ENCODE data around the gene LRMDA. TPM values are rescaled to one million over a fixed set of nuclear protein-coding genes. Genes with fewer than 3 reads are reported as not detected.

LRMDA gene
- total and polyA plus RNA-seq, 2 of the 13 experiments (the other 11 are each of a cell fraction or from before 2014, with no cell fraction given): 13.4 to 22.0 TPM

- TF ChIP-seq ZNF432 (CRISPR knock-in tag; IDR thresholded peaks at IDR 0.05; ENCODE audit: borderline replicate concordance): no peak
- no peak for TF ChIP-seq STAT6 (CRISPR knock-in tag; IDR thresholded peaks at IDR 0.05; ENCODE audit: borderline replicate concordance)
- TF ChIP-seq ZNF496 (CRISPR knock-in tag; IDR thresholded peaks at IDR 0.05; ENCODE audit: insufficient replicate concordance): no peak
- TF ChIP-seq, protein P1, sequence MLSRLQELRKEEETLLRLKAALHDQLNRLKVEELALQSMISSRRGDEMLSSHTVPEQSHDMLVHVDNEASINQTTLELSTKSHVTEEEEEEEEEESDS (CRISPR knock-in tag; IDR thresholded peaks at IDR 0.05; ENCODE audit: borderline replicate concordance): no peak
- TF ChIP-seq ZKSCAN5 (CRISPR knock-in tag; IDR thresholded peaks at IDR 0.05): no peak
- no peak for TF ChIP-seq ZBTB38 (CRISPR knock-in tag; IDR thresholded peaks at IDR 0.05)
- TF ChIP-seq MED1 (CRISPR knock-in tag; IDR thresholded peaks at IDR 0.05): no peak
Observed at GRCh38 chr10:75814014-75814413, 382.6 kb downstream of the LRMDA start (continued).

DNA sequence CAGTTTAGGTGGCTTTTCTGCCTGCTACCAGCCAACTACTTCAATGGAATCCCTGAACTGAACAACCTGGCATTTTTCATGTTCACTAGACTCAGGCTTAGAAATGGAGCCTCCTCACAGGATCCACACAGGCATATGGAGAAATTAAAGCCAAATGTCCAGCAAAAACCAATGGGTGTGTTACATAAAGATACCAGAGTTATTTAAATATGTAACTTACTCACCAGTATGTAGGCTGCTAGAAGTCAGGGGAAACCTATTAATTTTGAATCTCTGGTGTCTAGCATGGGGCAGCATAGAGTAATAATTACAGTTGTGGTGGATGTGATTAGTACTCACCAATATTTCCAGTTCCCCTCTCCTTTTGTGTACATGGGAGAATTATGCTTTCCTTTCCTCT is 383.6 kb downstream of the LRMDA start:
- H2AFZ ChIP-seq (ENCODE audit: low read length): no peak overlapping the region
- no peak overlapping the region for H3K27ac ChIP-seq (ENCODE audit: extremely low read length, insufficient read depth, low read length)
- FAIRE-seq (no peak), ATAC-seq (no peak), DNase-seq (ENCODE audit: low spot score) (no peak)
- no peaks in the 10 kb centered on the region for H4K20me1 ChIP-seq (ENCODE audit: insufficient read depth, low read length)
- H3K9me3 ChIP-seq (ENCODE audit: low read length): no peaks in the 10 kb centered on the region
- H3K36me3 ChIP-seq (replicated peaks in 1 of 2; ENCODE audit: control insufficient read depth in 1 of 2, insufficient read depth in 2 of 2, low read length in 2 of 2): 0 out of 5 replicates have a peak, but pooled peaks cover 0 to 2% of the 10 kb centered on the region in 2 experiments
- ChIA-PET POLR2A (no interaction called here), CTCF (ENCODE audit: low intra/inter-chr PET ratio, low total read pairs) (no interaction called here)
- H3K4me3 ChIP-seq (replicated peaks in 1 of 3; ENCODE audit: insufficient read depth in 1 of 3, low read depth in 2 of 3, low read length in 3 of 3): no peak overlapping the region
- H3K79me2 ChIP-seq (ENCODE audit: insufficient read depth, low read length): no peaks in the 10 kb centered on the region
- in situ Hi-C loops (cut with HindIII; ENCODE audit: extremely low pct_ligation_motif_present, low pct_unique_long_range_greater_than_20kb) (no loop called here), intact Hi-C loops (cut with micrococcal nuclease; ENCODE audit: unreplicated experiment) (no loop called here)
- H3K4me2 ChIP-seq (ENCODE audit: low read depth, low read length): no peak overlapping the region
- no peak overlapping the region for H3K9ac ChIP-seq (ENCODE audit: insufficient read depth, low read depth, low read length)
- no TSS peak for BruUV-seq (replicated peaks)
- no peaks in the 10 kb centered on the region for H3K27me3 ChIP-seq (ENCODE audit: control insufficient read depth in 1 of 2, insufficient read depth in 2 of 2, low read length in 2 of 2)
- H3K4me1 ChIP-seq (ENCODE audit: insufficient read depth, low read length): peaks cover 17% of the 10 kb centered on the region
- no peak for TF ChIP-seq CHD2 (IDR thresholded peaks at IDR 0.05; ENCODE audit: low read depth, low read length)
- TF ChIP-seq CEBPZ (IDR thresholded peaks at IDR 0.05; ENCODE audit: low read length): no peak
- TF ChIP-seq, protein P2, sequence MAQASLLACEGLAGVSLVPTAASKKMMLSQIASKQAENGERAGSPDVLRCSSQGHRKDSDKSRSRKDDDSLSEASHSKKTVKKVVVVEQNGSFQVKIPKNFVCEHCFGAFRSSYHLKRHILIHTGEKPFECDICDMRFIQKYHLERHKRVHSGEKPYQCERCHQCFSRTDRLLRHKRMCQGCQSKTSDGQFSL (CRISPR knock-in tag; IDR thresholded peaks at IDR 0.05): no peak
- TF ChIP-seq MXD3 (CRISPR knock-in tag; IDR thresholded peaks at IDR 0.05): no peak
- TF ChIP-seq HOXA9 (CRISPR knock-in tag; IDR thresholded peaks at IDR 0.05; ENCODE audit: borderline replicate concordance): no peak

All from HepG2 (cell line).